GM12878 (cell line): Measurements from ENCODE around the gene NAP1L1. TPM values are rescaled to one million over a fixed set of nuclear protein-coding genes. Genes with fewer than 3 reads are reported as not detected.

Experiments
- ATAC-seq: fragments of 200-7000 bp; cut with Tn5 transposase; 3 replicates; pipeline ENCODE4 v1.9.1; 2020; ENCODE audit warnings: mild to moderate bottlenecking, moderate library complexity
- BruUV-seq: library from RNA; stranded (reverse); fragments of 400-500 nt; replicated peaks from 2 replicates; lab custom pipeline; 2021; lab: Mats Ljungman, UMichigan
- CTCF ChIA-PET: fragments of 300-600 bp; sonication (Branson Sonifier 250); formaldehyde crosslinking; extraction: SDS; loops from one replicate; lab custom pipeline; 2021; ENCODE audit warnings: inconsistent platforms; lab: Yijun Ruan, JAX
- POLR2A ChIA-PET: fragments of 350-600 bp; formaldehyde crosslinking; extraction: SDS; loops from one replicate; lab custom pipeline; 2021; ENCODE audit warnings: inconsistent platforms; lab: Charles Lee
- RAD21 ChIA-PET: fragments of 300-600 bp; sonication (Branson Sonifier 250); formaldehyde crosslinking; loops from one replicate; lab custom pipeline; 2023; ENCODE audit warnings: antibody characterized with exemption; ENCODE audit not compliant: unreplicated experiment; lab: Charles Lee
- SMC1A ChIA-PET: fragments of 300-600 bp; sonication (Branson Sonifier 250); formaldehyde crosslinking; loops from one replicate; lab custom pipeline; 2023; ENCODE audit not compliant: unreplicated experiment, uncharacterized antibody; lab: Charles Lee
- DNase-seq: peaks from one replicate; pipeline ENCODE4 v3.0.0-alpha.2; 2011; ENCODE audit warnings: low read depth, low spot score
- FAIRE-seq: peaks from 3 replicates; lab custom pipeline; 2011; peaks lifted over from hg19 to GRCh38; lab: Jason Lieb, UNC
- H2AFZ ChIP-seq: 2 replicates; pipeline ENCODE4 v1.6.0; 2011; ENCODE audit warnings: low read depth, low read length, control low read depth; ENCODE audit not compliant: control insufficient read depth
- H3K27ac ChIP-seq: 2 replicates; pipeline ENCODE4 v1.5.1; 2011; ENCODE audit warnings: control low read depth; ENCODE audit not compliant: control insufficient read depth, insufficient read depth
- H3K27me3 ChIP-seq, 2 experiments: replicated peaks in 1 of 2; 2 replicates each; pipeline versions ENCODE4 v1.6.0 to v1.6.1; 2011; ENCODE audit warnings: low read length in 1 of 2; ENCODE audit not compliant: control insufficient read depth in 2 of 2, insufficient read depth in 2 of 2
- H3K36me3 ChIP-seq, 2 experiments: 2 replicates each; pipeline ENCODE4 v1.5.1; 2011; ENCODE audit warnings: low read length in 1 of 2; ENCODE audit not compliant: control insufficient read depth in 2 of 2, insufficient read depth in 2 of 2
- H3K4me1 ChIP-seq: 2 replicates; pipeline ENCODE4 v1.6.1; 2011; ENCODE audit warnings: mild to moderate bottlenecking, low read length, moderate library complexity, mixed read lengths; ENCODE audit not compliant: control insufficient read depth, insufficient read depth
- H3K4me2 ChIP-seq: 2 replicates; pipeline ENCODE4 v1.6.0; 2011; ENCODE audit warnings: control low read depth; ENCODE audit not compliant: control insufficient read depth, insufficient read depth
- H3K4me3 ChIP-seq: fragments of 200-600 bp; sonication (generic); 2 replicates; pipeline ENCODE4 v1.5.1; 2016
- H3K79me2 ChIP-seq: 2 replicates; pipeline ENCODE4 v1.6.0; 2011; ENCODE audit warnings: low read length; ENCODE audit not compliant: control insufficient read depth, insufficient read depth
- H3K9ac ChIP-seq: 2 replicates; pipeline ENCODE4 v1.8.0; 2011; ENCODE audit warnings: low read length, control low read depth, mixed read lengths; ENCODE audit not compliant: control insufficient read depth, insufficient read depth
- H3K9me3 ChIP-seq: replicated peaks from 3 replicates; pipeline ENCODE4 v1.5.1; 2011; ENCODE audit warnings: mild to moderate bottlenecking, low read length; ENCODE audit not compliant: control insufficient read depth, insufficient read depth
- H4K20me1 ChIP-seq: 2 replicates; pipeline ENCODE4 v1.6.0; 2011; ENCODE audit not compliant: control insufficient read depth, insufficient read depth
- BRCA1 ChIP-seq: IDR thresholded peaks from 2 replicates; pipeline ENCODE4 v1.6.1; 2011; ENCODE audit warnings: low read depth, low read length, improper control_type of control experiment
- EED ChIP-seq: sonication (generic); IDR thresholded peaks from 2 replicates; pipeline ENCODE4 v1.6.1; 2016; ENCODE audit warnings: antibody characterized with exemption, low read depth
- EZH2 ChIP-seq: IDR thresholded peaks from 2 replicates; pipeline ENCODE4 v1.6.1; 2012; ENCODE audit warnings: low read depth, mild to moderate bottlenecking, control low read depth, inconsistent platforms, low read length, borderline replicate concordance; ENCODE audit not compliant: control insufficient read depth
- FOXM1 ChIP-seq: IDR thresholded peaks from 2 replicates; pipeline ENCODE4 v1.6.1; 2012; ENCODE audit warnings: low read depth, mild to moderate bottlenecking, inconsistent platforms, low read length, moderate library complexity
- KAT2A ChIP-seq: conservative IDR thresholded peaks from 2 replicates; pipeline ENCODE4 v1.6.1; 2011; ENCODE audit warnings: low read depth, low read length; ENCODE audit not compliant: control insufficient read depth
- MEF2A ChIP-seq: IDR thresholded peaks from 2 replicates; pipeline ENCODE4 v1.6.1; 2011; ENCODE audit warnings: low read depth, mild to moderate bottlenecking, low read length, moderate library complexity; ENCODE audit not compliant: insufficient read depth
- MYB ChIP-seq: fragments of 150-350 bp; IDR thresholded peaks from 2 replicates; pipeline ENCODE4 v1.6.1; 2014; ENCODE audit warnings: mild to moderate bottlenecking, low read depth, low read length, borderline replicate concordance
- SIN3A ChIP-seq: IDR thresholded peaks from 2 replicates; pipeline ENCODE4 v1.6.1; 2012; ENCODE audit warnings: low read depth, low read length, improper control_type of control experiment
- SPI1 ChIP-seq: IDR thresholded peaks from 2 replicates; pipeline ENCODE4 v1.6.1; 2011; ENCODE audit warnings: low read depth, mild to moderate bottlenecking, low read length, moderate library complexity, borderline replicate concordance; ENCODE audit not compliant: insufficient read depth
- SREBF2 ChIP-seq: IDR thresholded peaks from 2 replicates; pipeline ENCODE4 v1.6.1; 2012; ENCODE audit warnings: mild to moderate bottlenecking, low read length
- WRNIP1 ChIP-seq: IDR thresholded peaks from 2 replicates; pipeline ENCODE4 v1.6.1; 2011; ENCODE audit warnings: low read depth, low read length, improper control_type of control experiment, borderline replicate concordance
- YY1 ChIP-seq: IDR thresholded peaks from 2 replicates; pipeline ENCODE4 v1.6.1; 2011; ENCODE audit warnings: low read depth, mild to moderate bottlenecking, low read length
- ZNF207 ChIP-seq: fragments of 450-650 bp; IDR thresholded peaks from 2 replicates; pipeline ENCODE4 v1.6.1; 2014; ENCODE audit warnings: antibody characterized with exemption, mild to moderate bottlenecking, borderline replicate concordance
- WGBS: methylation state at CpG from one replicate; pipeline ENCODE4 v1.1.6; 2016; ENCODE audit warnings: low lambda C conversion rate; ENCODE audit not compliant: insufficient replicate concordance, insufficient coverage; ENCODE audit errors: missing lambda C conversion rate; 5-methylcytosine and 5-hydroxymethylcytosine counted together
- in situ Hi-C: fragments of 300-500 bp; cut with MboI; formaldehyde crosslinking; loops from 9 replicates; pipeline ENCODE4 v1.14.3; 2018; ENCODE audit warnings: mixed read lengths
- intact Hi-C: fragments of 100-400 bp; cut with micrococcal nuclease; formaldehyde crosslinking; loops from one replicate; pipeline ENCODE4 v1.14.2; 2022; ENCODE audit not compliant: unreplicated experiment
- polyA plus RNA-seq, 11 experiments: library from polyadenylated mRNA; depleted of rRNA in 4 of 11; unstranded in 6 of 11; stranded (reverse) in 5 of 11; fragments of >200 nt; fragmentation: Nextera tagmentation in 4 of 11; fragmentation: Illumina TruSeq in 1 of 11; extraction: Ambion mirVana in 4 of 11; extraction: Trizol in 1 of 11; gene quantifications; 1 replicate in 1 of 11; 2 replicates in 10 of 11; pipeline versions ENCODE4 v1.2.1 to v1.2.3, GENCODE V29; 2011 to 2016; ENCODE audit warnings: inconsistent platforms in 2 of 11, missing spikeins in 2 of 11, low read depth in 1 of 11
- total RNA-seq, 4 experiments: library from RNA; depleted of rRNA in 3 of 4; stranded (reverse); fragments of >200 nt in 3 of 4; fragmentation: Illumina TruSeq in 1 of 4; extraction: Trizol in 1 of 4; gene quantifications; 2 replicates each; pipeline versions ENCODE4 v1.2.1 to v1.2.3, GENCODE V29; 2013 to 2021
- TF ChIP-seq, protein P1 (sequence below): fragments of 450-650 bp; IDR thresholded peaks from 2 replicates; pipeline ENCODE4 v1.6.1; 2018; ENCODE audit warnings: borderline replicate concordance, mild to moderate bottlenecking; ENCODE audit not compliant: partially characterized antibody
- TF ChIP-seq, protein P2 (sequence below): IDR thresholded peaks from 2 replicates; pipeline ENCODE4 v1.6.1; 2011; ENCODE audit warnings: borderline replicate concordance, low read depth, mild to moderate bottlenecking, moderate library complexity, low read length; ENCODE audit not compliant: insufficient read depth, poor library complexity, severe bottlenecking
- TF ChIP-seq, protein P3 (sequence below): IDR thresholded peaks from 2 replicates; pipeline ENCODE4 v1.6.1; 2012; ENCODE audit warnings: low read depth, low read length, improper control_type of control experiment

Gene NAP1L1
- total and polyA plus RNA-seq, 10 of the 15 experiments (the other 5 are each of a cell fraction or from before 2014, with no cell fraction given): 256 to 1,036 (median 536) TPM

DNA sequence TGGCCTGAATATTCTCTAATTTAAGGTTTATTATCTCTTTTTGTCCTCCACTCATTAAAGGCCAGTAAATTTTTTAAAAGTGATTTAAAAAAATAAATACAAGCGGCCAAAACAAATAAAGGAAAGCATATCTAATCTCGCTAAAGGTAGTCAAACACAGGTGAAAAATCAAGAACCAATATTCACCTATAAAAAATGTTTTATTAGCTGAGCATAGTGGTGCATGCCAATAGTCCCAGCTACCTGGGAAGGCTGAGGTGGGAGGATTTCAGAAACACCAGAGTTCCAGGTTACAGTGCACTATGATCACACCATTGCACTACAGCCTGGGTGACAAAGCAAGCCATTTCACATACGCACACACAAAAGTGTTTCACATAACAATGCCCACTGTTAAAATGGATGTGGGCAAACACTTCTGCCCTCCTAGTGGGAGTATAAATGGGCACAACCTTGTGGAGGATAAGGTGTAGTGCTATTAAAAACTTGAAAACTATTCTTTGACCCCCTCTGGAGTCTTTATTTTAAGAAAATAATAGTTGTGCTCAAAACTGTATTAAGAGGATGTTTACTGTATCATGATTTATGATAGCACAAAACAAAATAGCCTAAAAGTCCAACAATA lies 32.7 kb upstream of the NAP1L1 start (continued):
- TF ChIP-seq, protein P1, sequence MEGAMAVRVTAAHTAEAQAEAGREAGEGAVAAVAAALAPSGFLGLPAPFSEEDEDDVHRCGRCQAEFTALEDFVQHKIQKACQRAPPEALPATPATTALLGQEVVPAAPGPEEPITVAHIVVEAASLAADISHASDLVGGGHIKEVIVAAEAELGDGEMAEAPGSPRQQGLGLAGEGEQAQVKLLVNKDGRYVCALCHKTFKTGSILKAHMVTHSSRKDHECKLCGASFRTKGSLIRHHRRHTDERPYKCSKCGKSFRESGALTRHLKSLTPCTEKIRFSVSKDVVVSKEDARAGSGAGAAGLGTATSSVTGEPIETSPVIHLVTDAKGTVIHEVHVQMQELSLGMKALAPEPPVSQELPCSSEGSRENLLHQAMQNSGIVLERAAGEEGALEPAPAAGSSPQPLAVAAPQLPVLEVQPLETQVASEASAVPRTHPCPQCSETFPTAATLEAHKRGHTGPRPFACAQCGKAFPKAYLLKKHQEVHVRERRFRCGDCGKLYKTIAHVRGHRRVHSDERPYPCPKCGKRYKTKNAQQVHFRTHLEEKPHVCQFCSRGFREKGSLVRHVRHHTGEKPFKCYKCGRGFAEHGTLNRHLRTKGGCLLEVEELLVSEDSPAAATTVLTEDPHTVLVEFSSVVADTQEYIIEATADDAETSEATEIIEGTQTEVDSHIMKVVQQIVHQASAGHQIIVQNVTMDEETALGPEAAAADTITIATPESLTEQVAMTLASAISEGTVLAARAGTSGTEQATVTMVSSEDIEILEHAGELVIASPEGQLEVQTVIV: no peak
- TF ChIP-seq SREBF2 (no peak), FOXM1 (no peak)
- TF ChIP-seq, all 136 proteins: peak for 0

DNA sequence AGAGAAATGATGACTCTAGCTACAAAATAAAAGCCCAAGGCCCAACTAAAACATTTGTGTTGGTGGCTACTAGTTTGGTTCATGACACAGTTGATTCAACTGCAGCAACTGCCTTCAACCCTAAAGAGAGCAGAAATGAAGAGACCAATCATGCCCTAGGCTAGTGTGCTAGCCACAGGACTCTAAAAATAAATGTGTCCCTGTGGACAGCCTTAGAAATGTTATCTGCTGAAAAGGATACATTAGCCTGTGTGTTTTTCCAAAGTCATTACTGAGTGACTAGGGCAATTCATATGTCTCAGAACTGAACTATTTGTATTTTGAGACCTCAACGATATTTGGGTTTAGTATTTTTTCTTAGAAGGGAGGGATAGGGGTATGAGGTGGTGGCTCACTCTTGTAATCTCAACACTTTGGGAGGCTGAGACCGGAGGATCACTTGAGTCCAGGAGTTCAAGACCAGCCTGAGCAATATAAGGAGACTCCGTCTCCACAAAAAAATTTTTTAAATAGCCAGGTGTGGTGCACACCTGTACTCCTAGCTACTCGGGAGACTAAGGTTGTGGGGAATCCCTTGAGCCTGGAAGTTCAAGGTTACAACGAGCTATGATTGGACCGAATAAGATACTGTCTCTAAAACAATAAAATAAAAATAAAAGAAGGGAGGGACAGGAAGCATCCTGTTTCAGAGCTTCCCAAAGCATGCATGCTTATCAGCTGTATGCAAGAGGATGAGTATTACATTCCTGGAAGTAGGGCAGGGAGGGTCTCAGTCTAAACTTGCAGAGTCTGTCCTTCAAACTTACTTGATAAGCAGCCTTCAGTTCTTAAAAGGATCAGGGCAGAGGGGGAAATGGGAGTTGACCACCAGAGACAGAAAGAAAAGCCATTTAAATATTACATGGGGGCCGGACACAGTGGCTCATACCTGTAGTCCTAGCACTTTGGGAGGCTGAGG lies 29.6 kb upstream of the NAP1L1 start:
- CTCF ChIA-PET: interaction anchor here (0.9 kb wide), 1 partner anchor 43 kb away, joined by 3 read pairs; no protein-coding TSS in a partner anchor
- DNase-seq (no peak), ATAC-seq (no peak), FAIRE-seq (no peak)
- Histone ChIP-seq H4K20me1 (no peaks in the 10 kb centered on the region), H3K9ac (no peak overlapping the region), H3K9me3 (no peaks in the 10 kb centered on the region; the same call in 2 of the 3 replicates), H3K36me3 (no peaks in the 10 kb centered on the region), H3K4me3 (no peak overlapping the region), H3K4me1 (no peaks in the 10 kb centered on the region), H3K27me3 (no peaks in the 10 kb centered on the region; a peak in 1 of 4 replicates), H2AFZ (no peak overlapping the region), H3K27ac (no peak overlapping the region), H3K4me2 (no peak overlapping the region), H3K79me2 (no peaks in the 10 kb centered on the region)
- RAD21 ChIA-PET: no interaction called here
- whole genome bisulfite sequencing: 55% methylated on average over 7 of the region's 7 CpGs
- SMC1A ChIA-PET: no interaction called here
- TF ChIP-seq MYB (no peak), YY1 (no peak), ZNF207 (no peak), BRCA1 (no peak), WRNIP1 (no peak), SPI1 (no peak), EED (no peak), EZH2 (no peak), KAT2A (no peak), MEF2A (no peak), SIN3A (no peak)
- TF ChIP-seq, protein P2, sequence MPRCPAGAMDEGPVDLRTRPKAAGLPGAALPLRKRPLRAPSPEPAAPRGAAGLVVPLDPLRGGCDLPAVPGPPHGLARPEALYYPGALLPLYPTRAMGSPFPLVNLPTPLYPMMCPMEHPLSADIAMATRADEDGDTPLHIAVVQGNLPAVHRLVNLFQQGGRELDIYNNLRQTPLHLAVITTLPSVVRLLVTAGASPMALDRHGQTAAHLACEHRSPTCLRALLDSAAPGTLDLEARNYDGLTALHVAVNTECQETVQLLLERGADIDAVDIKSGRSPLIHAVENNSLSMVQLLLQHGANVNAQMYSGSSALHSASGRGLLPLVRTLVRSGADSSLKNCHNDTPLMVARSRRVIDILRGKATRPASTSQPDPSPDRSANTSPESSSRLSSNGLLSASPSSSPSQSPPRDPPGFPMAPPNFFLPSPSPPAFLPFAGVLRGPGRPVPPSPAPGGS: no peak
- TF ChIP-seq, protein P3, sequence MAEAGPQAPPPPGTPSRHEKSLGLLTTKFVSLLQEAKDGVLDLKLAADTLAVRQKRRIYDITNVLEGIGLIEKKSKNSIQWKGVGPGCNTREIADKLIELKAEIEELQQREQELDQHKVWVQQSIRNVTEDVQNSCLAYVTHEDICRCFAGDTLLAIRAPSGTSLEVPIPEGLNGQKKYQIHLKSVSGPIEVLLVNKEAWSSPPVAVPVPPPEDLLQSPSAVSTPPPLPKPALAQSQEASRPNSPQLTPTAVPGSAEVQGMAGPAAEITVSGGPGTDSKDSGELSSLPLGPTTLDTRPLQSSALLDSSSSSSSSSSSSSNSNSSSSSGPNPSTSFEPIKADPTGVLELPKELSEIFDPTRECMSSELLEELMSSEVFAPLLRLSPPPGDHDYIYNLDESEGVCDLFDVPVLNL: no peak
- intact Hi-C loops (no loop called here), in situ Hi-C loops (no loop called here)
- POLR2A ChIA-PET: no interaction called here
- BruUV-seq: no TSS peak
